ENCODE data around the gene INTS3. TPM values are rescaled to one million over a fixed set of nuclear protein-coding genes. Genes with fewer than 3 reads are reported as not detected.

Gene INTS3
- total and polyA plus RNA-seq, 8 donors: 11.0 to 48.2 (median 34.8) TPM

DNA sequence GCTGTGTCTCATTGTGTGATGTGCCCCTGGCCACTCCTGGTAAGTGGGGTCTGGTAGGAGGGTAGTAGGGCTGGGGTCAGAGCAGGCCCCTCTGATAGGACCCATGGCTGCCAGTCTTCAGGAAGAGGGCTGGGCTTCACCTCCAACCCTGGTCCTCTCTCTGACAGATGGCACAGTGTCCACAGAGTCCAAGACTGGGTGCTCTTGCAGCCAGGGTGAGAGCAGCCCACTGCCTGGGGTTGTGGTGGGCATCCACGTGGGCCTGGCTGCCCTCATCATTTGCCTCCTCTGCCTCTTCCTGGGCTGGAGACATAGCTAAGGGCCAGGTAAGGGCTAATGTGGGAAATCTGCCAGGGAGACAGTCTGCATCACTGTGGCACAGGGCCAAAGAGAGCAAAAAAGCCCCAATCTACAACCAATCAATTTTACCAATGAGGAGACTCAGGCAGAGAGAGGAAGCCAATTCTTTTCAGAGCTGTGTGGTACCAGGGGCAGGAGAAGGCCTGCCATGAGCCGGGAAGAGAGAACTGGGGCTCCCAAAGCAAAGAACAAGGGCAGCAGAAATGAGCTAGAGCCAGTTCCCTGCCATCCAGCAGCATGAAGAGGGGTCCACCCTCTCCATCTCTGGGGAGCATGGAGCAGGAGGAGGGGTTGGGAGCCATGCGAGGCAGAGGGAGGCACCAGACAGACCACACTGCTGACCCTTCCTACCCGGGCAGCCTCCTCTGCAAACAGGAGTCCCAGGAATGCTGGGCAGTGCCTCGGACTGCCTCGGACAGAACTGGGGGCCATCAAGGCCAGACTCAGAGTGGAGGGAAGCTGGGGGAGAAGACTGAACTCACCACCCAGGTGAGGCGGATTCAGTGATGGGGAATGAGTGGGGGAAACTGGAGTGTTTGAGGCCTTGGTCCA, 74.2 kb downstream of the INTS3 start:
- peaks cover 0 to 32% (median 7%) of the 10 kb centered on the region in 4 donors for H3K4me1 ChIP-seq
- no peaks in the 10 kb centered on the region for H3K9me3 ChIP-seq
- H3K27me3 ChIP-seq: no peaks in the 10 kb centered on the region
- TF ChIP-seq POLR2AphosphoS5 (IDR thresholded peaks at IDR 0.05): no peak
- TF ChIP-seq EP300 (IDR thresholded peaks at IDR 0.05): no peak
- TF ChIP-seq POLR2A (IDR thresholded peaks at IDR 0.05): no peak
- TF ChIP-seq, protein P1, sequence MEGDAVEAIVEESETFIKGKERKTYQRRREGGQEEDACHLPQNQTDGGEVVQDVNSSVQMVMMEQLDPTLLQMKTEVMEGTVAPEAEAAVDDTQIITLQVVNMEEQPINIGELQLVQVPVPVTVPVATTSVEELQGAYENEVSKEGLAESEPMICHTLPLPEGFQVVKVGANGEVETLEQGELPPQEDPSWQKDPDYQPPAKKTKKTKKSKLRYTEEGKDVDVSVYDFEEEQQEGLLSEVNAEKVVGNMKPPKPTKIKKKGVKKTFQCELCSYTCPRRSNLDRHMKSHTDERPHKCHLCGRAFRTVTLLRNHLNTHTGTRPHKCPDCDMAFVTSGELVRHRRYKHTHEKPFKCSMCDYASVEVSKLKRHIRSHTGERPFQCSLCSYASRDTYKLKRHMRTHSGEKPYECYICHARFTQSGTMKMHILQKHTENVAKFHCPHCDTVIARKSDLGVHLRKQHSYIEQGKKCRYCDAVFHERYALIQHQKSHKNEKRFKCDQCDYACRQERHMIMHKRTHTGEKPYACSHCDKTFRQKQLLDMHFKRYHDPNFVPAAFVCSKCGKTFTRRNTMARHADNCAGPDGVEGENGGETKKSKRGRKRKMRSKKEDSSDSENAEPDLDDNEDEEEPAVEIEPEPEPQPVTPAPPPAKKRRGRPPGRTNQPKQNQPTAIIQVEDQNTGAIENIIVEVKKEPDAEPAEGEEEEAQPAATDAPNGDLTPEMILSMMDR (IDR thresholded peaks at IDR 0.05): no peak
- H3K4me3 ChIP-seq: no peak overlapping the region
- intact Hi-C loops (cut with DNase I; ENCODE audit: low total_unique reads): no loop called here
- H3K27ac ChIP-seq: no peak overlapping the region
- DNase-seq: no peak
- 78 to 89% (median 84%) methylated on average over 2 to 7 of the region's 7 CpGs for WGBS, 5 donors
- H3K36me3 ChIP-seq: peaks cover 0 to 22% (median 9%) of the 10 kb centered on the region in 4 donors

DNA sequence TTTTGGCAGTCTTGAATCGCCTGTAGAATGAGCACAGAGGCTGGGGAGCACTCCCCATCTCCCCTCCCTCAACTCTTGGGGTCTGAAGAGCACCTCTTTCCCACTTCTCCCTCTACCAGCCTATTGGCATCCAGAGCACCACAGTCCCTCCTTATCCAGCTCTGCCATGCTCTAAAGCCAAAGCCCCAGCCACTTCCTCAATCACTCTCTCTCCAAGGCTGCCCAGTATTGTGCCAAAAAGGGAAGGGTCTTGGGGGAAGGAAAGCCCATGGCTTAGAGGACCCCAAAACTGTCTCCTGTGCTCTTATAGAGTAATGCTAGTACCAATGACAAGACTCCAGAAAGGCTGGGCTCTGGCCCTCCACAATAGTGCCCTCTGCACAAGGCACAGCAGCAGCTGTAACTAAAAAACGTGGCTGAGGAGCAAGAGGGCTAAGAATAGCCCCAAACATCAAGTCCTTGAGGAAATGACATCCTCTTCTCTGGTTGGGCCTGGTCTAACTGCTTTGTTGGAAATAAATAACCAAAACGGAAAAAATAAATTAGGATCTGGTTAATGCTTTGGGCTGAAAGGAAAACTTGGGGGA, 75.7 kb downstream of the INTS3 start:
- 70 to 81% (median 80%) methylated on average over 3 of the region's 3 CpGs for WGBS, 5 donors
- Histone ChIP-seq H3K4me3 (no peak overlapping the region), H3K4me1 (peaks cover 0 to 27% (median 4%) of the 10 kb centered on the region in 4 donors), H3K36me3 (peaks cover 13 to 37% (median 24%) of the 10 kb centered on the region in 4 donors), H3K27me3 (no peaks in the 10 kb centered on the region), H3K27ac (peak overlapping the region in 2 of 5 donors; percentile 47 to 67), H3K9me3 (no peaks in the 10 kb centered on the region)
- intact Hi-C loops (cut with DNase I; ENCODE audit: low total_unique reads): no loop called here
- TF ChIP-seq, protein P1 (IDR thresholded peaks at IDR 0.05): no peak
- TF ChIP-seq POLR2AphosphoS5 (IDR thresholded peaks at IDR 0.05): no peak
- TF ChIP-seq EP300 (IDR thresholded peaks at IDR 0.05): no peak
- no peak for TF ChIP-seq POLR2A (IDR thresholded peaks at IDR 0.05)
- DNase-seq: no peak

DNA sequence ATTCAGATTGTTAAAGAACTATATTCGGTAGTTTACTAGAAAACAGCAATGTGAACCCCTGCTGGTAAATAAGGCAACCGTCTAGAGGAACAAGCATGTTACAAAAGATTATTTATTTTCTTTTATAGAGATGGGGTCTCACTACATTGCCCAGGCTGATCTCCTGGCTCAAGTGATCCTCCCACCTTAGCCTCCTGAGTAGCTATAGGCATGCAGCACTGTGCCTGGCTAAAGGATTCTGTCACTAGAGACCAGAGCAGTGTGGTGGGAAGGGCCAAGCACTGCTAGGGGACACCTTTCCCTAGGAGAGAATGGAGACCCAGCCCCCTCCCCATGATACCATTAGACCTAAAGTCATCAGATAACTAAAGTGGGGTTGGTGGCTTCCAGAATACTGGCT, 76.3 kb downstream of the INTS3 start:
- peak overlapping the region in 2 of 5 donors; percentile 47 to 67 for H3K27ac ChIP-seq
- H3K36me3 ChIP-seq: peaks cover 14 to 42% (median 30%) of the 10 kb centered on the region in 4 donors
- H3K4me3 ChIP-seq: no peak overlapping the region
- no peaks in the 10 kb centered on the region for H3K9me3 ChIP-seq
- peaks cover 0 to 27% (median 4%) of the 10 kb centered on the region in 4 donors for H3K4me1 ChIP-seq
- DNase-seq: no peak
- intact Hi-C loops (cut with DNase I; ENCODE audit: low total_unique reads): no loop called here
- 58 to 87% (median 83%) methylated on average over 2 of the region's 2 CpGs for WGBS, 5 donors
- H3K27me3 ChIP-seq: no peaks in the 10 kb centered on the region
- TF ChIP-seq POLR2AphosphoS5 (IDR thresholded peaks at IDR 0.05): no peak
- TF ChIP-seq POLR2A (IDR thresholded peaks at IDR 0.05): no peak
- TF ChIP-seq, protein P1 (IDR thresholded peaks at IDR 0.05): no peak
- no peak for TF ChIP-seq EP300 (IDR thresholded peaks at IDR 0.05)

DNA sequence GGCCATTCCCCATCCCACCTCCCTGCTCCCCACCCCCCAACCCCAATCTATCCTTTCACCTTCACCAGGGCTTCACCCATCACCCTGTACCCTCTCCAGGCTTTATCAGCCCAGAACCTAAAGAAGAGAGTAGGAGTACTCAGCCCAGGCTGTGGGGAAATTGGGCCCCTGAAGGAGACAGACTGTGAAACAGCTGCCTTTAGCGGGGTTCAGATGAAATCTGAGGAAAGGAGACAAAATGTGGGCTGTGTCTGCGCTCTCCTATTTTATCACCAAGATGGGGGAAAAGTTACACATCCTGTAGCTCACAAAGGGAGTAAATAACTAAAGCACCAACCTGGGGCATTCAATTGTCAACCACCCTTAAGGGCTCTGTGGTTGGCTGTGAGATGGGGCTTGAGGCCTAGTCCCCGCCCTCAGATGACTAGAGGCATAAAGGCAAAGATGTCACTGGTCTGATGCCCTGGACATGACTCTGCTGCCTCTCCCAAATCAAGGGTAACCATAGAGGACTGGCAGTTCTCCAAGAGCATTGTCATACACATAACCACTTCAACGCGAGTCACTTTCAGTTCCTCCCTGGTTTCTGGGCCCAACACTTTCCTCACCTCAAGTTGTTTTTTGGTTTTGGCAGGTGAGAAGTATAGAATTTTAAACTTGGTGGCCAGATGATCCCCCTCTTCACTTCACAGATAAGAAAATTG, 77.3 kb downstream of the INTS3 start:
- H3K27ac ChIP-seq: peak overlapping the region; percentile 11 to 70 (median 57)
- TF ChIP-seq POLR2AphosphoS5 (IDR thresholded peaks at IDR 0.05) (peak in 1 of 3 donors; percentile 36), EP300 (IDR thresholded peaks at IDR 0.05) (no peak)

More for the DNA sequence above, 77.3 kb downstream of the INTS3 start:
- H3K9me3 ChIP-seq: no peaks in the 10 kb centered on the region
- H3K4me1 ChIP-seq: peaks cover 0 to 27% (median 4%) of the 10 kb centered on the region in 4 donors
- H3K36me3 ChIP-seq: peaks cover 25 to 47% (median 38%) of the 10 kb centered on the region in 4 donors
- no peak overlapping the region for H3K4me3 ChIP-seq
- intact Hi-C loops (cut with DNase I; ENCODE audit: low total_unique reads): no loop called here
- peak; percentile 44 to 62 for DNase-seq
- no peaks in the 10 kb centered on the region for H3K27me3 ChIP-seq
- WGBS, 5 donors: 61 to 68% (median 64%) methylated on average over 5 of the region's 5 CpGs

Data from stomach (tissue), 9 donors.